Measurements from ENCODE around the gene PSMC4.

- TF ChIP-seq CTCF (IDR thresholded peaks at IDR 0.05) (no peak), POLR2A (IDR thresholded peaks at IDR 0.05) (no peak)
These were observed 28.6 kb upstream of the PSMC4 start for GRCh38 chr19:39942366-39942730.
